Right atrium auricular region (tissue), 2 donors: ENCODE measurements around the gene TEX11. TPM values are rescaled to one million over a fixed set of nuclear protein-coding genes. Genes with fewer than 3 reads are reported as not detected.

Experiments used
- DNase-seq: peaks from one replicate; pipeline ENCODE4 v3.0.0-alpha.2; 2019; ENCODE audit warnings: low spot score
- H3K27ac ChIP-seq, 2 donors: fragments of 200-600 bp; sonication (generic); 1 replicate in 1 of 2; 2 replicates in 1 of 2; pipeline ENCODE4 v1.5.1; 2016 to 2019
- H3K27me3 ChIP-seq, 2 donors: fragments of 200-600 bp; sonication (generic); one replicate each; pipeline versions ENCODE4 v1.5.1 to v1.6.0; 2017 to 2019
- H3K36me3 ChIP-seq: fragments of 200-600 bp; sonication (generic); one replicate; pipeline ENCODE4 v1.5.1; 2016
- H3K4me1 ChIP-seq, 2 donors: fragments of 200-600 bp; sonication (generic); one replicate each; pipeline versions ENCODE4 v1.5.1 to v1.6.0; 2017 to 2019
- H3K4me3 ChIP-seq, 2 donors: fragments of 200-600 bp; sonication (generic); 1 replicate in 1 of 2; 2 replicates in 1 of 2; pipeline ENCODE4 v1.5.1; 2017 to 2019; ENCODE audit warnings: mild to moderate bottlenecking in 1 of 2, moderate library complexity in 1 of 2
- H3K9me3 ChIP-seq, 2 donors: fragments of 200-600 bp; sonication (generic); one replicate each; pipeline ENCODE4 v1.5.1; 2019
- total RNA-seq, 2 donors: library from RNA; depleted of rRNA; stranded (reverse); fragments of >200 nt; gene quantifications; one replicate each; pipeline ENCODE4 v1.1.0, GENCODE V29; 2016
- TF ChIP-seq, protein P1 (sequence below), 2 donors: fragments of 200-600 bp; sonication (generic); IDR thresholded peaks; one replicate each; pipeline ENCODE4 v1.5.1; 2019; ENCODE audit warnings: antibody characterized with exemption in 2 of 2

TEX11 gene
- total RNA-seq, 2 donors from 2014 or later: not detected

DNA sequence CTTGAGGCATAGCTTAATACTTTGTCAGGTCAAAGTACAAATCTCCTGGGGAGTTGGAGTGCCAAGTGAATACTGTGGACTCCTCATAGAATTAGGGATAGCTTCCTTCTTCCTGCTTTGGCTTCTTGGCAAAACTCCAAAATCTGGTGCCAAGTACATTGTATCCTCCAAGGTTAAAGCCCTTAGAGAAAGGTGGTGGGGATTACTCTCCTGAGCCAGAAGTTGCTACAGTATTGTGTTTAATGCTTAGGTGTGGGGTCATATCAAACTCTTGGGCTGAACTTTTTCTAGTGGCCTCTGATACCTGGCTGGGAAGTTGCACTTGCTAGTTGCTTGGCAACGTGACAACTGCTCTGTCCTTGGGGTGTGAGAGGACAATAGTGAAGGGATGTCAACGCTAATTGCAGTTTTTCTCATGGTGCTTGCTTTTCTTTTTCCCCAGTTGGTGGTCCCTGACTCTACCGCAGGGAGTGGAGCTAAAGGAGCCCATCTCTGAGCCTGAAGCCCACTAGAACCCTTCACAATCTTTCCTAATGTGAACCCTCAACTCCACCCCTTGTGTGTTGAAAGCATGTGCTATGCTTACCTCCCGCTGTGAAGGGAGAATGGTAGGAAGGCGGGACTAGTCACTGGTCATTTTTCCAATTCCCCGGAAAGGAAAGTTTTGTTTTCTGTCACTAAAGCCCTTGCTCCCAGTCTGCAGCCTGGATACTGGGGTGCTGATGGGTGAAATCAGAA is 428.4 kb downstream of the TEX11 start:
- Histone ChIP-seq H3K27me3 (no peaks in the 10 kb centered on the region), H3K36me3 (no peaks in the 10 kb centered on the region), H3K4me1 (peaks cover 0 to 31% of the 10 kb centered on the region in 2 donors), H3K4me3 (peak overlapping the region in 1 of 2 donors; percentile 22), H3K9me3 (no peaks in the 10 kb centered on the region), H3K27ac (peak overlapping the region; percentile 60 to 81)
- no peak for DNase-seq
- TF ChIP-seq, protein P1, sequence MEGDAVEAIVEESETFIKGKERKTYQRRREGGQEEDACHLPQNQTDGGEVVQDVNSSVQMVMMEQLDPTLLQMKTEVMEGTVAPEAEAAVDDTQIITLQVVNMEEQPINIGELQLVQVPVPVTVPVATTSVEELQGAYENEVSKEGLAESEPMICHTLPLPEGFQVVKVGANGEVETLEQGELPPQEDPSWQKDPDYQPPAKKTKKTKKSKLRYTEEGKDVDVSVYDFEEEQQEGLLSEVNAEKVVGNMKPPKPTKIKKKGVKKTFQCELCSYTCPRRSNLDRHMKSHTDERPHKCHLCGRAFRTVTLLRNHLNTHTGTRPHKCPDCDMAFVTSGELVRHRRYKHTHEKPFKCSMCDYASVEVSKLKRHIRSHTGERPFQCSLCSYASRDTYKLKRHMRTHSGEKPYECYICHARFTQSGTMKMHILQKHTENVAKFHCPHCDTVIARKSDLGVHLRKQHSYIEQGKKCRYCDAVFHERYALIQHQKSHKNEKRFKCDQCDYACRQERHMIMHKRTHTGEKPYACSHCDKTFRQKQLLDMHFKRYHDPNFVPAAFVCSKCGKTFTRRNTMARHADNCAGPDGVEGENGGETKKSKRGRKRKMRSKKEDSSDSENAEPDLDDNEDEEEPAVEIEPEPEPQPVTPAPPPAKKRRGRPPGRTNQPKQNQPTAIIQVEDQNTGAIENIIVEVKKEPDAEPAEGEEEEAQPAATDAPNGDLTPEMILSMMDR (IDR thresholded peaks at IDR 0.05): no peak

DNA sequence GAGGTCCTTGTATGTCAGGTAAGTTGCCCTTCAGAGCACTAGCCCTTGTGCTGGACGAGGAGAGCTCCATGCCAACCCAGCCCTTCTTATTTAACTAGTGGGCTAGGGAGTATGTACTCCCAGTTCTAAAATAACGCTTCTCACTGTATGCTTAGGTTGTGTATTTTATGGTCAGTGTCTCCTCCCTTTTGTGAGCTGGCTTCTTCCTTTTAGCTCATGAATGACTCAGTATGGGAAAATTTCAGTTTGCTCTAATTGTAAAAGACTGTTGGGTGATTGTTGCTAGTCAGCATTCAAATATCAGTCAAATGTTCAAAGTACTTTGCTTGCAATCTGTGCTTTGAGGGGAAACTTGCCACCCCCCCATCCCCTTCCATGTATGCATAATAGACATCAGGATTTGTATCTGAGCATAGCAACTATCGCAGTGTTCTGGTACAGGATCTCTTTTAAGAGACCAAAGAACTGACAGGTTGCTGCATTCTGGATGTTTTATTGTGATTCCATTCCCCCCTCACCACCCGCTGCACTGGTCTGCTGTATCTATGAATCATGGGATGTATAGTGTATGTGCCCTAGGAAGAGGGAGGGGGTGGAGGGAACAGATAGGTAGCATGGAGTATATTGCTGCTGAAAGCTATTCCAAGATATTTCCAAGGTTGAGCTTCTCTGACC is 429.1 kb downstream of the TEX11 start:
- H3K4me3 ChIP-seq: peak overlapping the region in 1 of 2 donors; percentile 16
- DNase-seq: no peak
- H3K9me3 ChIP-seq: no peaks in the 10 kb centered on the region
- peak overlapping the region; percentile 60 to 81 for H3K27ac ChIP-seq
- peaks cover 0 to 31% of the 10 kb centered on the region in 2 donors for H3K4me1 ChIP-seq
- no peaks in the 10 kb centered on the region for H3K27me3 ChIP-seq
- TF ChIP-seq, protein P1 (IDR thresholded peaks at IDR 0.05): no peak
- H3K36me3 ChIP-seq: no peaks in the 10 kb centered on the region

Other genes starting within 250 kb of the TEX11 start
- gene SLC7A3, start 22.4 kb upstream of the TEX11 start, total RNA-seq: not detected
- gene SNX12, start 159.6 kb upstream of the TEX11 start, total RNA-seq: 10 to 100 TPM; 30.8 to 40.1 TPM
- gene FOXO4, start 187.1 kb upstream of the TEX11 start, total RNA-seq: 10 to 100 TPM; 12.4 to 17.0 TPM
- gene CXorf65, start 198.0 kb upstream of the TEX11 start, total RNA-seq: not detected
- gene IL2RG, start 202.9 kb upstream of the TEX11 start, total RNA-seq: 1 to 10 TPM in 1 of 2 donors, not detected in 1; 4.2 TPM
- 10 to 100 TPM; 14.8 to 25.5 TPM for gene MED12, start 209.9 kb upstream of the TEX11 start, total RNA-seq
- under 1 TPM; 0.19 to 0.98 TPM for gene NLGN3, start 236.1 kb upstream of the TEX11 start, total RNA-seq